SIG-M5 (cell line): ENCODE results near the gene APOM.

Experiments used
- DNase-seq: peaks from one replicate; lab custom pipeline; 2025; lab: John Stamatoyannopoulos, UW

The APOM gene

GRCh38 chr6:31655349-31656237 is at the start of gene APOM:
TSS of gene APOM (plus strand) at chr6:31655894. CDS start at chr6:31655967, 73 bp downstream.
- DNase-seq = no peak

GRCh38 chr6:31607317-31607716 is 48.4 kb upstream of the APOM start:
- no peak for DNase-seq

GRCh38 chr6:31609519-31610406 is 45.9 kb upstream of the APOM start:
- DNase-seq = no peak

- no peak for DNase-seq
Observed at GRCh38 chr6:31610968-31611367, 44.7 kb upstream of the APOM start.

GRCh38 chr6:31614075-31614619 is 41.5 kb upstream of the APOM start:
- DNase-seq = peak; percentile 28

GRCh38 chr6:31614684-31615578 is 40.8 kb upstream of the APOM start, which contains the start of gene AIF1:
TSS of gene AIF1 (plus strand) at chr6:31615234. CDS start at chr6:31615330, 96 bp downstream.
- no peak for DNase-seq

- peak; percentile 45 for DNase-seq
Observed at GRCh38 chr6:31615748-31616147, 39.9 kb upstream of the APOM start.

- no peak for DNase-seq
Observed at GRCh38 chr6:31617010-31617409, 38.7 kb upstream of the APOM start.

GRCh38 chr6:31619805-31620585 is 35.7 kb upstream of the APOM start:
- peak; percentile 95 for DNase-seq

- DNase-seq = no peak
Observed at GRCh38 chr6:31620586-31621319, 34.9 kb upstream of the APOM start, which contains the start of gene PRRC2A. TSS of gene PRRC2A (plus strand) at chr6:31620715. CDS start at chr6:31622790, 2,075 bp downstream.

GRCh38 chr6:31621320-31621939 is 34.3 kb upstream of the APOM start:
- no peak for DNase-seq

- no peak for DNase-seq
Observed at GRCh38 chr6:31621991-31622390, 33.7 kb upstream of the APOM start.

GRCh38 chr6:31622684-31623091 is 33.0 kb upstream of the APOM start:
- peak; percentile 23 for DNase-seq

- no peak for DNase-seq
Observed at GRCh38 chr6:31624070-31624469, 31.6 kb upstream of the APOM start.

- DNase-seq = no peak
Observed at GRCh38 chr6:31626952-31627351, 28.7 kb upstream of the APOM start.

GRCh38 chr6:31627690-31628287 is 27.9 kb upstream of the APOM start:
- DNase-seq = no peak

- no peak for DNase-seq
Observed at GRCh38 chr6:31629014-31629413, 26.7 kb upstream of the APOM start.

- DNase-seq = no peak
Observed at GRCh38 chr6:31630177-31630934, 25.3 kb upstream of the APOM start.
